Smooth muscle cell (in vitro differentiated cells): ENCODE data around the gene ABLIM1. TPM values are rescaled to one million over a fixed set of nuclear protein-coding genes. Genes with fewer than 3 reads are reported as not detected.

Experiments used
- DNase-seq: peaks from one replicate; lab custom pipeline; 2025; ENCODE audit not compliant: unreplicated experiment; lab: John Stamatoyannopoulos, UW
- H2AFZ ChIP-seq: fragments of 200-600 bp; sonication (generic); 2 replicates; pipeline ENCODE4 v1.6.0; 2016; ENCODE audit warnings: antibody characterized with exemption, low read depth, mild to moderate bottlenecking
- H3F3A ChIP-seq: fragments of 200-600 bp; sonication (generic); 2 replicates; pipeline ENCODE4 v1.6.0; 2017; ENCODE audit warnings: antibody characterized with exemption, low read depth
- H3K27ac ChIP-seq: fragments of 200-600 bp; sonication (generic); 2 replicates; pipeline ENCODE4 v1.5.1; 2016; ENCODE audit warnings: low read depth, mild to moderate bottlenecking
- H3K27me3 ChIP-seq: fragments of 200-600 bp; sonication (generic); 2 replicates; pipeline ENCODE4 v1.6.1; 2016; ENCODE audit warnings: low read depth, mild to moderate bottlenecking
- H3K36me3 ChIP-seq: fragments of 200-600 bp; sonication (generic); 2 replicates; pipeline ENCODE4 v1.5.1; 2016; ENCODE audit warnings: low read depth
- H3K4me1 ChIP-seq: fragments of 200-600 bp; sonication (generic); 2 replicates; pipeline ENCODE4 v1.5.1; 2016; ENCODE audit warnings: low read depth
- H3K4me2 ChIP-seq: fragments of 200-600 bp; sonication (generic); 2 replicates; pipeline ENCODE4 v1.6.0; 2016; ENCODE audit warnings: mild to moderate bottlenecking
- H3K4me3 ChIP-seq: fragments of 200-600 bp; sonication (generic); 2 replicates; pipeline ENCODE4 v1.5.1; 2016; ENCODE audit warnings: mild to moderate bottlenecking
- H3K79me2 ChIP-seq: fragments of 200-600 bp; sonication (generic); 2 replicates; pipeline ENCODE4 v1.6.0; 2016; ENCODE audit warnings: low read depth, mild to moderate bottlenecking
- H3K9ac ChIP-seq: fragments of 200-600 bp; sonication (generic); 2 replicates; pipeline ENCODE4 v1.6.0; 2016; ENCODE audit warnings: low read depth
- H3K9me3 ChIP-seq: fragments of 200-600 bp; sonication (generic); replicated peaks from 2 replicates; pipeline ENCODE4 v1.5.1; 2016; ENCODE audit warnings: low read depth
- H4K20me1 ChIP-seq: fragments of 200-600 bp; sonication (generic); 2 replicates; pipeline ENCODE4 v1.6.0; 2016; ENCODE audit warnings: low read depth
- CTCF ChIP-seq: fragments of 200-600 bp; sonication (generic); IDR thresholded peaks from 2 replicates; pipeline ENCODE4 v1.5.1; 2017; ENCODE audit warnings: borderline replicate concordance, mild to moderate bottlenecking, antibody characterized with exemption; ENCODE audit not compliant: insufficient read depth, poor library complexity, severe bottlenecking
- WGBS: methylation state at CpG from one replicate; pipeline ENCODE4 v1.1.7; 2016; ENCODE audit warnings: low lambda C conversion rate; 5-methylcytosine and 5-hydroxymethylcytosine counted together
- polyA plus RNA-seq: library from polyadenylated mRNA; unstranded; fragments of >200 nt; fragmentation: Nextera tagmentation; extraction: Ambion mirVana; gene quantifications from 2 replicates; pipeline ENCODE4 v1.2.1, GENCODE V29; 2016
- total RNA-seq: library from RNA; depleted of rRNA; stranded (reverse); fragments of >200 nt; gene quantifications from 2 replicates; pipeline ENCODE4 v1.2.3, GENCODE V29; 2014

The ABLIM1 gene
- total and polyA plus RNA-seq, 2 experiments from 2014 or later, result 1.6 to 17.6 TPM

GRCh38 chr10:114444819-114445218, 213.3 kb downstream of the ABLIM1 start:
- no peaks in the 10 kb centered on the region for H3K36me3 ChIP-seq
- no peaks in the 10 kb centered on the region for H3K9me3 ChIP-seq
- H3K27me3 ChIP-seq, result no peaks in the 10 kb centered on the region
- no peaks in the 10 kb centered on the region for H3K4me1 ChIP-seq
- no peak overlapping the region for H3K9ac ChIP-seq
- no peak for DNase-seq
- no peaks in the 10 kb centered on the region for H3K79me2 ChIP-seq
- no peak overlapping the region for H2AFZ ChIP-seq
- H3K27ac ChIP-seq, result no peak overlapping the region
- no peaks in the 10 kb centered on the region for H3F3A ChIP-seq
- H3K4me3 ChIP-seq, result no peak overlapping the region
- no peak for TF ChIP-seq CTCF
- no peaks in the 10 kb centered on the region for H4K20me1 ChIP-seq
- H3K4me2 ChIP-seq, result no peak overlapping the region

- WGBS, result 79% methylated on average over 4 of the region's 4 CpGs
- Histone ChIP-seq H3K79me2 (no peaks in the 10 kb centered on the region), H3F3A (no peaks in the 10 kb centered on the region), H3K4me2 (no peak overlapping the region), H3K4me3 (no peak overlapping the region), H3K4me1 (no peaks in the 10 kb centered on the region), H3K9me3 (no peaks in the 10 kb centered on the region), H2AFZ (no peak overlapping the region), H4K20me1 (no peaks in the 10 kb centered on the region), H3K36me3 (no peaks in the 10 kb centered on the region), H3K27me3 (no peaks in the 10 kb centered on the region), H3K9ac (no peak overlapping the region), H3K27ac (no peak overlapping the region)
- no peak for DNase-seq
- TF ChIP-seq CTCF, result no peak
These were observed 215.9 kb downstream of the ABLIM1 start for GRCh38 chr10:114442091-114442630.

GRCh38 chr10:114441107-114441506, 217.0 kb downstream of the ABLIM1 start:
- H2AFZ ChIP-seq, result no peak overlapping the region
- DNase-seq, result no peak
- no peak overlapping the region for H3K9ac ChIP-seq
- no peaks in the 10 kb centered on the region for H3K36me3 ChIP-seq
- H3K27ac ChIP-seq, result no peak overlapping the region
- no peaks in the 10 kb centered on the region for H3F3A ChIP-seq
- H3K79me2 ChIP-seq, result no peaks in the 10 kb centered on the region
- no peak overlapping the region for H3K4me2 ChIP-seq
- no peak overlapping the region for H3K4me3 ChIP-seq
- WGBS, result 95% methylated on average over 1 of the region's 1 CpG
- no peaks in the 10 kb centered on the region for H3K4me1 ChIP-seq
- H3K9me3 ChIP-seq, result no peaks in the 10 kb centered on the region
- no peaks in the 10 kb centered on the region for H3K27me3 ChIP-seq
- H4K20me1 ChIP-seq, result no peaks in the 10 kb centered on the region
- TF ChIP-seq CTCF, result no peak
